Measurements from ENCODE around the gene SUN5. TPM values are rescaled to one million over a fixed set of nuclear protein-coding genes. Genes with fewer than 3 reads are reported as not detected.
"Not testable (repeated sequence)": the region's sequence is repeated elsewhere in the genome, so short reads cannot be mapped to it uniquely, and the experiment has no call there.

Gene SUN5, protein sequence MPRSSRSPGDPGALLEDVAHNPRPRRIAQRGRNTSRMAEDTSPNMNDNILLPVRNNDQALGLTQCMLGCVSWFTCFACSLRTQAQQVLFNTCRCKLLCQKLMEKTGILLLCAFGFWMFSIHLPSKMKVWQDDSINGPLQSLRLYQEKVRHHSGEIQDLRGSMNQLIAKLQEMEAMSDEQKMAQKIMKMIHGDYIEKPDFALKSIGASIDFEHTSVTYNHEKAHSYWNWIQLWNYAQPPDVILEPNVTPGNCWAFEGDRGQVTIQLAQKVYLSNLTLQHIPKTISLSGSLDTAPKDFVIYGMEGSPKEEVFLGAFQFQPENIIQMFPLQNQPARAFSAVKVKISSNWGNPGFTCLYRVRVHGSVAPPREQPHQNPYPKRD
- total RNA-seq = not detected

DNA sequence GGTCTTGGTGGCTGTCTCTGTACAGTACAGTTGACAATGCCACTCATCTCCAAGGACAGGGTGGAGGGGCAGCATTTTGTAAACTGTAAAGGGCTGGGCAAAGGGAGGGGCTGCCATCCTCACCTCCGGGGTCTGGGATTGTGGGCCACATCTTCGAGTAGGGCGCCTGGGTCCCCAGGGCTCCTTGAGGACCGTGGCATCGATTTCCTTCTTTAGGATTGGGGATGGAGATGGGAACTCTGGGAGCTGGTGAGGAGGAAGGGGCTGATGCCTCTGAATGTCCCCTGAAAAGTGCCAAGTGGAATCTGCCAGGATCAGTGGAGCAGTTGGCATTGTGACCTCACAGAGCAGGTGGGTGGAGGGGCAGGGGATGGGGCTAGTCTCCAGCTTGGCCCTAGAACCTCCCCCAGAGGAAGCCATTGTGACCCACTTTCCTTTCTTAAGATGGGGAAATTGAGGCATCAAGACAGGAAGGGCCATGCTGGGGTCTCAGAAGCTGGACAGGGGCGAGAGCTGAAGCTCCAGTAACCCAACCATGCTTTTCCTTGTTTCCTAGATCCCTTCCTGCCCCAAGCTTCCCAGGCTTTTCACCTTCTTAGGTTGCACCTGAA is at the start of gene SUN5:
TSS of gene SUN5 (minus strand) at position 293 of the 611 bp plus-strand sequence. CDS start at position 200, 93 bp downstream.
- no peak for DNase-seq
- Histone ChIP-seq H3K27ac (no peak within 1 kb of the TSS), H3K9me3 (no peaks in the 10 kb centered on the region), H3K4me3 (no peak within 1 kb of the TSS), H3K27me3 (no peaks in the 10 kb centered on the region), H3K4me1 (no peaks in the 10 kb centered on the region), H3K36me3 (no peaks in the 10 kb centered on the region)
- TF ChIP-seq POLR2A (IDR thresholded peaks at IDR 0.05) = no peak
- no peak for TF ChIP-seq POLR2AphosphoS5 (IDR thresholded peaks at IDR 0.05)
- no peak for TF ChIP-seq CTCF (IDR thresholded peaks at IDR 0.05)
- no peak for TF ChIP-seq EP300 (IDR thresholded peaks at IDR 0.05; ENCODE audit: low read depth)
- WGBS, 2 donors (ENCODE audit: low coverage in 1 of 2) = 40 to 62% methylated on average over 1 to 6 of the region's 6 CpGs
- intact Hi-C loops (cut with DNase I; ENCODE audit: low total_unique reads) = no loop called here
- in situ Hi-C loops (cut with MboI; ENCODE audit: low pct_ligation_motif_present in 1 of 4, low pct_unique_long_range_greater_than_20kb in 1 of 4, low sequenced_read_pairs in 3 of 4) = no loop called here

DNA sequence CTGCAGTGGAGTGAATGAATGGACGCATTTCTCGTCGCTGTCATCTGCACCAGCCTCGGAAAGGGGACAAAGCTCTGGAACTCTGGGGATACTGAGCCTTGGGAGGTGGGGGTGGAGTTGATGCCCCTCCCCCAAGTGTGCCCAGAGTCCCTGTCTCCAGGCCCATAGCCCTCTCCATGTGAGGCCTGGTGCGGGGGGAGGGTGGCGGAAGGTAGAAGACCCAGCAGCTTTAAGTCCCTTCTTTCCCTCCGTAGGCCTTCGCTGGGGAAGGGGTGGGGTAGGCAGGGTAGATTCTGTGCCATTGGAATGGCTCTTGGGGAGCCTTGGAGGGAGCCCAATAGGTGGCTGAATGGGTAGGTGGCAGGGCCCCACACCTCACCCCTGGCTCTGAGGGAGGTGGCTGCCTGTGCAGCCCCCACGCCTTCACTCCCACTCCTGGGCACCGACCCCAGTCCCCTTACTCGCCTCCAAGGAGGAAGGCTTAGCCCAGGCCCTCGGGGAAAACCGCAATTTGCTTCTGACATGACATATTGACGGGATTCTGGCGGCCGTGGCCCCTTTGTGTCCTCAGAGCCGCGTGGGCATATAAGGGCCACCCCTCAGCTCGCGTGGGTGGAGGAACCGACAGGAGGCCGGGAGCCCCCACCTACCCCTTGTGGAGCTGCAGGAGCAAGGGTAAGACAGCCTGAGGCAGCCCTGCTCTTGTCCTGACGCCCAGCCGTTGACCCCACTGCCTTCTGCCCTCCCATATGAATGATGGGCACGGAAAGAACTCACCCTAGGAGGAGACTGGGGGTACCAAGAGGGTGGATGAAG is 49.3 kb upstream of the SUN5 start, which contains the start of gene BPIFB3:
TSS of gene BPIFB3 (plus strand) at position 613 of the 816 bp plus-strand sequence. CDS start 1,533 bp downstream, outside the sequence.
- H3K27me3 ChIP-seq = no peaks in the 10 kb centered on the region
- H3K4me1 ChIP-seq = no peaks in the 10 kb centered on the region
- no peak within 1 kb of the TSS for H3K4me3 ChIP-seq
- in situ Hi-C loops (cut with MboI; ENCODE audit: low pct_ligation_motif_present in 1 of 4, low pct_unique_long_range_greater_than_20kb in 1 of 4, low sequenced_read_pairs in 3 of 4) (no loop called here), intact Hi-C loops (cut with DNase I; ENCODE audit: low total_unique reads) (no loop called here)
- TF ChIP-seq CTCF (IDR thresholded peaks at IDR 0.05) (no peak), POLR2AphosphoS5 (IDR thresholded peaks at IDR 0.05) (no peak), POLR2A (IDR thresholded peaks at IDR 0.05) (no peak), EP300 (IDR thresholded peaks at IDR 0.05; ENCODE audit: low read depth) (no peak)
- WGBS, 2 donors (ENCODE audit: low coverage in 1 of 2) = 74 to 85% methylated on average over 3 to 19 of the region's 25 CpGs
- no peaks in the 10 kb centered on the region for H3K9me3 ChIP-seq
- H3K36me3 ChIP-seq = no peaks in the 10 kb centered on the region
- no peak within 1 kb of the TSS for H3K27ac ChIP-seq
- DNase-seq = no peak

DNA sequence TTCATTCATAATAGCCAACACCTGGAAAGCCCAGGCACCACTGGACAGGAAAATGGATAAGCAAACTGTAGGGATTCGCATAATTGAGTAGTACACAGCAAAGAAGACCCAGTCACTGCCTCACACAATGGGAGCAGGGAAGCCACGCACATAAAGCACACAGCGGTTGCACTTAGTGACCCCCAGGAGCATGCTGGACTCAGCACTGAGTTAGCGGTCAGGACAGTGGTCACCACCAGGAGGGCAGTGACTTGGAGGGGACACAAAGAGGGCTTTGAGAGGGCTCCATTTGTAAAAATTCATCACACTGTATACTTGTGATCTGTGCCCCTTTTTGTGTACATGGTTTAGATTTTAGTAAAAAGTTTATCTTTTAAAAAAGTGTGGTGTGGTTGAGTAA is 47.1 kb upstream of the SUN5 start:
- Histone ChIP-seq H3K36me3 (no peaks in the 10 kb centered on the region), H3K27me3 (no peaks in the 10 kb centered on the region), H3K27ac (no peak overlapping the region), H3K9me3 (no peaks in the 10 kb centered on the region), H3K4me3 (no peak overlapping the region), H3K4me1 (no peaks in the 10 kb centered on the region)
- TF ChIP-seq EP300 (IDR thresholded peaks at IDR 0.05; ENCODE audit: low read depth) = no peak
- TF ChIP-seq CTCF (IDR thresholded peaks at IDR 0.05) = no peak
- no peak for TF ChIP-seq POLR2AphosphoS5 (IDR thresholded peaks at IDR 0.05)
- TF ChIP-seq POLR2A (IDR thresholded peaks at IDR 0.05) = no peak
- in situ Hi-C loops (cut with MboI; ENCODE audit: low pct_ligation_motif_present in 1 of 4, low pct_unique_long_range_greater_than_20kb in 1 of 4, low sequenced_read_pairs in 3 of 4) (no loop called here), intact Hi-C loops (cut with DNase I; ENCODE audit: low total_unique reads) (no loop called here)
- no peak for DNase-seq
- 66 to 100% methylated on average over 1 to 4 of the region's 4 CpGs for WGBS, 2 donors (ENCODE audit: low coverage in 1 of 2)

GRCh38 chr20:33046412-33046811 is 42.2 kb upstream of the SUN5 start:
- intact Hi-C loops (cut with DNase I; ENCODE audit: low total_unique reads) = no loop called here
- no peak for TF ChIP-seq EP300 (IDR thresholded peaks at IDR 0.05; ENCODE audit: low read depth)
- TF ChIP-seq CTCF (IDR thresholded peaks at IDR 0.05) = no peak
- no peak for TF ChIP-seq POLR2A (IDR thresholded peaks at IDR 0.05)
- TF ChIP-seq POLR2AphosphoS5 (IDR thresholded peaks at IDR 0.05) = no peak
- in situ Hi-C loops (cut with MboI; ENCODE audit: low pct_ligation_motif_present in 1 of 4, low pct_unique_long_range_greater_than_20kb in 1 of 4, low sequenced_read_pairs in 3 of 4) = no loop called here
- no peak overlapping the region for H3K27ac ChIP-seq
- no peak overlapping the region for H3K4me3 ChIP-seq
- no peaks in the 10 kb centered on the region for H3K4me1 ChIP-seq
- H3K36me3 ChIP-seq = no peaks in the 10 kb centered on the region
- no peaks in the 10 kb centered on the region for H3K27me3 ChIP-seq
- H3K9me3 ChIP-seq = peaks cover 0 to 10% of the 10 kb centered on the region in 2 donors
- no peak for DNase-seq
- WGBS, 2 donors (ENCODE audit: low coverage in 1 of 2) = 63 to 66% methylated on average over 3 of the region's 3 CpGs

DNA sequence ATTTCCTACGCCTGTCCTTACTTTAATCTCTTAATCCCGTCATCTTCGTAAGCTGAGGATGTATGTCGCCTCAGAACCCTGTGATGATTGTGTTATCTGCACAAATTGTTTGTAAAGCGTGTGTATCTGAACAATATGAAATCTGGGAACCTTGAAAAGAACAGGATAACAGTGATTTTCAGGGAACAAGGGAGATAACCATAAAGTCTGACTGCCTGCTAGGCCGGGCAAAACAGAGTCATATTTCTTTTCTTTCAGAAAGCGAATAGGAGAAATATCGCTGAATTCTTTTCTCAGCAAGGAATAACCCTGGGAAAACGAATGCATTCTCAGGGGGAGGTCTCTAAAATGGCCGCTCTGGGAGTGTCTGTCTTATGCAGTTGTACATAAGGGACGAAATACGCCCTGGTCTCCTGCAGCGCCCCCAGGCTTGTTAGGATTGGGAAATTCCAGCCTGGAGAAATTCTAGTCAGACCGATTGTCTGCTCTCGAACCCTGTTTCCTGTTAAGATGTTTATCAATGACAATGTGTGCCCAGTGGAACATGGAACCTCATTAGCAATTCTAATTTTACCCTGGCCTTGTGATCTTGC is 41.0 kb upstream of the SUN5 start:
- DNase-seq; H3K4me3 ChIP-seq; intact Hi-C loops (cut with DNase I; ENCODE audit: low total_unique reads); H3K27me3 ChIP-seq; H3K4me1 ChIP-seq; H3K9me3 ChIP-seq; H3K27ac ChIP-seq; H3K36me3 ChIP-seq; in situ Hi-C loops (cut with MboI; ENCODE audit: low pct_ligation_motif_present in 1 of 4, low pct_unique_long_range_greater_than_20kb in 1 of 4, low sequenced_read_pairs in 3 of 4): not testable (repeated sequence)
- WGBS, 2 donors (ENCODE audit: low coverage in 1 of 2) = 65 to 85% methylated on average over 4 to 15 of the region's 15 CpGs
